T follicular helper cell (primary cell): ENCODE data around the gene MYZAP.
A peak's percentile ranks its signal among the peaks of the same experiment; 100 is the strongest.

ENCODE experiments used
- DNase-seq: peaks from one replicate; pipeline ENCODE4 v3.0.0-alpha.2; 2020; ENCODE audit warnings: low read depth

The MYZAP gene

DNA sequence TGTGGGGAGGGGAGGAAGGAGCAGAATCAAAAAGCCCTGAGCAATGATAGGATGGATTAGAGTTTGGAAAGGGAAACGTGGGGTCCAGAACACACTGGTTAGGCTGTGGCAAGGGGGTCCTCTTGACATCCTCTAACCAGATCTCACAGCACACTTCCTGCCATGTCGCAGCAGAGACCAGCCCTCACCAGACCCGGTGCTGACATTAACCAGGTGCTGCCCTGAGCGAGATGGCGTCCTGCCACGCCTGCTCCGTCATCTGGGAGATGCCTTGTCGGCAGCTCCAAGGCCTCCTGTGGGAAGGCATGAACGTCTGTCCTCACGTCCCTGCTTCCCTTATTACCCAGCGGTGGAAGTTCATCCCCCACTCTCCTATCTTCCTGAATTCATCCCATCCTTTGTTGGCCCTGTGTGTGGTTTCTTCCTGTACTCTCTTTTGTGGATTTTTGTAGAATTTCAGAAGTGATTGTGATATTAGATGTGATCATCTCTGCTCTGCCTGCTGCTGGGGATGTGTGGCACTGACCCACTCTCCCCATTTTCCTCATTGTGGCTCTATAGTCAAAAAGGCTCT lies 29.4 kb upstream of the MYZAP start:
- no peak for DNase-seq

DNA sequence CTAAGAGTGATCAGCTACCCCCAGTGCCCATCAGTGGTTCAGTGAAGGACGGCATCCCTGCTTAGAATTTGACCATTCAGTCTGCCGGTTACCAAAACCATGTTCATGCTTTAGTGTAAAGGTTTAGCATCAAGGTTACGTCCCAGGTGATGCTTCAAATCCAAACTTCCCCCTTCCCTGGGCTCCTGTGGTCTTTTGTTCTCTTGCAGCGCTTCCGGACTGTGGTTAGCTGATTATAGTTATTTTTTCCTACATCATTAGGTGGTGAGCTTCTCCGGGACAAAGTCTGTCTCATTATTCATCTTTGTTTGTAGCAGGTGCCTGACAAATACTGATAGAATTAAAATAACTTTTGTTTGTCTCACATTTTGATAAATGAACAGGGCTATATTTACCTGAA lies 28.3 kb upstream of the MYZAP start:
- no peak for DNase-seq

DNA sequence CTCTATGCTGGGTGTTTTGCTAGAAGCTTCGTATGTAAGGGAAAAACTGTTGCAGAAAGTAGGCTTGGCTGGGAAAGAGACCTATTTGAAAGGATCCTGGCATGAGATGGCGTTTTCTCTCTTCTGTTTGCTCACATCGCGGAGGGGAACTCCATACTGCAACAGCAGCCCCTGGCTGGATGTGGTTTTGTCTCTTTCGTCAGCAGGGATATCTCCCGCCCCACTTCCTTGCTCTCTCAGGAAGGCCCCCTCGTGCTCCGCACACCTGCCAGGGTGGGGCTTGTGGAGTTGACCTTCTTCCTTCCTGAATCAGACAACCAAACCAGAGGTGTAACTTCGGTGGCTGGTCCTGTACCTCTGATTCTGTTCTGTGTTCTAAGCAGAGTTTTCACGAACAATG lies 26.4 kb upstream of the MYZAP start:
- DNase-seq = peak; percentile 23

DNA sequence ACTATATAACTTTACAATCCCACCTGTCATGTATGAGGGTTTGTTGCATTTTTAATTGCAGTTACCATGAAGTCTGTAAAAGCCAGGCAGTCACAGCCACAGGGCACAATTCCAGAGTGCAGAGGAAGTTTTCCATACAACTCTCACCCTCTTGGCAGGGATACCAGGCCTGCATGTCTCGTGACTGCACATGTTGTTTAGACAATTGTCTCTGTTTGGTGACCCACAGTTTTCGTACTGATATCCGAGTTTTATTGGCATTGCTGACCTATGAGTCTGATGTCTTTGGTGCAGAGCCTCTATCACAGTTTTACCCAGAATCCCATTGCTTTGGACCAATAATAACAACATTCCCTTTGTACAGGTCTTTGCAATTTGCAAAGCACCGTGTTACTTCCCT lies 24.9 kb upstream of the MYZAP start:
- no peak for DNase-seq

DNA sequence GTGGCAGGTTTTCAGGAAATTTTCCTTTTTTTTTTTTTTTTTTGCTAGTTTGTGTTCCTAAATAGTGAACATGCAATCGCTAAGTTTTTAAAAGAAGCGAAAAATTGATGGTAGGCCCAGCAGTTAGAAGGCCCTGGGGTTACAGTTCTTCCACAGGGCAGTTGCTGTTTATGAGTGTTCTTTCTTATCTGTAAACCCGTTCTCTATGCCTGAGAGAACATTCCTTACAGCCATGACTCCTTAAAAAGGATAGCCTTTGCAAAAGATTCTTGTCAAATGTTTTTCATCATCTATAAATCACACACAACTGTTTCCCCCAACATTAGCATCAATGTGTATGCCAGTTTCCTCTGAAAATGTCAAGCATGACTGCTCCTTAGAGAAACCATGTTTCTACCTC lies 23.8 kb upstream of the MYZAP start:
- DNase-seq = no peak

DNA sequence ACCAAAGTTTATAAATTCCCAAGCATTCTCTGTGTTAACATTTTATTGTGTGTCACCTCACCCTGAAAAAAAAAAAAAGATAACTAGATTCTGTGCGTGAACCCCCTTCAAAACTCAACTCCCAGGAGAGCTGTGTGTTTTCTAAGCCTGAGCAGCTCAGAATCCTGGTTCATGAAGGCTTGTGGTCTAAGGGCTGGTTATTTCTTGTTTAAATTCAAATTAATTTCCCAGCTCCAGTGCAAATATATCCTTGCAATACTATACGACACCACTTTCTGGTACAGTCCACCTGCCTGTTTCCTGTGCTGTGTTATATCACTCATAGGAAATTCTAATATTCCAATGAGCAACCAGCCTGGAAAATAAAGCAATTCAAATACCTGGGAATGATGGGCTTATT lies 23.4 kb upstream of the MYZAP start:
- no peak for DNase-seq

DNA sequence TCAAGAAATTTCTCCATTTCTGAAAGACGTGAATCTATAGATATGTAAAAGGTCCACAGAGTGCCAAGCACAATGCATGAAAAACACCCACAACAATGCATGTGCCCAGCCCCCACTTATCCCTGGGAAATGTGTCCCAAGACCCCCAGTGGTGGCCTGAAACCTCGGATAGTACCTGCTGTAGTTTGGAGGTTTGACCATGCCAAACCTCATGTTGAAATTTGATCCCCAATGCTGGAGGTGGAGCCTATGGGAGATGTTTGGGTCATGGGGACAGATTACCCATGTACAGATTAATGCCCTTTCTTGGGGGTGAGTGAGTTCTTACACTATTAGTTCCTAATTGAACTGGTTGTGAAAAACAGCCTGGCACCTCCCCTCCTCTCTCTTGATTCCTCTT lies 21.4 kb upstream of the MYZAP start:
- no peak for DNase-seq

DNA sequence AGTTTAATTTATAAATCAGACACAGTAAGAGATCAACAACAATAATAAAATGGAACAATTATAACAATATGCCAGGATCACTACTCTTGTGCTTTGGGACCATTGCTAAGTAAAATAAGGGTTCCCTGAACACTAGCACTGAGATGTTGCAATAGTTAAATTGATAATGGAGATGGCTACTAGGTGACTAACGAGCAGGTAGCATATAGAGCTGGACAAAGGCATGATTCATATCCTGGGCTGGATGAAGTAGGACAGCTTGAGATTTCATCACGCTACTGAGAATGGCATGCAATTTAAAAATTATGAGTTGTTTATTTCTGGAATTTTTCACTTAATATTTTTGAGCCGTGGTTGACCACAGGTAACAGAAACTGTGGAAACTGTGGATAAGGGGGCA lies 20.7 kb upstream of the MYZAP start:
- no peak for DNase-seq

DNA sequence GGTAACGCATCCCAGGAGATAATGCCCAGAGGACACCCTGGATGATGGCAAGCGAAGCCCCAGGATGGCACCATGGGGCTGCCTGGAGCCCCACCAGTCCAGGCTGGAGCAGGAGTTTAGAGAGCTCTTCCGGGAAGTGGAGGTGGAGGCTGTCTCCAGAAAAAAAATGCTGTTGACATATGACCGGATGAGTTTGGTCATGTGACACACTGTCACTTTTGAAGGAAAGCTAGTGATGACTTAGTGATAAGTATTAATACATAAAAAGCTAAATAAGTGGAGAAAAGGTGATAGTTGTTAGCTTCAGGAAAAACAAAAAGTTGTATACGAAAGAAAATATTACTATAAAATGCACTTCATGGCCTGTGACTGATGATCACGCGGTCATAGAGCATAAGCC lies 20.0 kb upstream of the MYZAP start:
- DNase-seq = no peak

DNA sequence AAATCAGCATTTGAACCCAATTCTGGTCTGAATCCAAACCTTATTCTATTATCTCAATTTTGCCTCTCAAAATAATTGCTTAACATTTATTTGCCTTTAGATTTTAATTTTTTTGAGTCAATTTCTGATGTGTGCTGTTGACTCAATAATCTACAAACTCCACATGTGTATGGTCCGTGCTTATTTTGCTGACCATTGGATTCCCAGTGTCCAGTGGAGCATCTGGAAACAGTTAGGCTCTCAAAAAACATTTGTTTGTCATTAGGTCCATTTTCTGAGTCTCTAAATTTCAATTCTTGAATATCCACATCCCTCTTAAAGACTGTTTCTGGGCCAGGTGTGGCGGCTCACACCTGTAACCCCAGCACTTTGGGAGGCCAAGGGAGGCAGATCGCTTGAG lies 19.2 kb upstream of the MYZAP start:
- no peak for DNase-seq

DNA sequence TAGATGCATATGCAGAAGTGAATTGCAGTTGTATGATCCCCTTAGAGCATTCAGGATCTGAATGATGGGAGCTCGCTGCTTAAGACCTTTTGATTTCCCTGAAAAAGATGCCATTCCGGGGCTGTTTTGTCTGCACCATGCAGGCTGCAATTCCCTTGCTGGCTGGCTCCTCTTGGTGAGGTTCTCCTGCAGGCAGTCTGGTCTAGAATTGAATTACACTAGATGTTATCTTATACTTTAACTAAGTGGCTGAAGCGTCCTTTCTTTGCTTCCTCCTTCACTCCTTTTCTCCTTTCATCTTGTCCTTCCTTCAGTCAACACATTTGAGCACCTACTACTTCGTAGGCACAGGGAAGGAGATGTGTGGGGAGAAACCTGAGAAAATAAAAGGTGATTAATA lies 18.6 kb upstream of the MYZAP start:
- no peak for DNase-seq

DNA sequence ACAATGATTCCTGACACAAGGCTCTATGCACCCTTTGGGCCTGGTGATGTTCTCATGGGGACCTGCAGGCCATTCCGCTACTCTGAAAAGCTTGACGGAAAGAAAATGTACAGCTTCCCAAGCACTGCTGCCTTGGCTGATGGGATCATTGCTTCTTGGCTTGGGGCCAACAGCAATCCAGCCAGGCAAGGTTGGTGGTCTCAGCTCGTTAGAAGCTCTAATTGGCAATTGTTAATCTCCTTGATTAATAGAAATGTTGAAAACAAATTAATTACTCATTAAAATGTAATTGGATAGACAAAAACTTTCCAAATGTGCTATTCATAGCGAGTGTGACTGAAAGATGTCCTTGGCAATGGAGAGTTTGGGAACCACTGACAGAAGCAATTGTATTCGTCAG lies 16.3 kb upstream of the MYZAP start:
- no peak for DNase-seq

DNA sequence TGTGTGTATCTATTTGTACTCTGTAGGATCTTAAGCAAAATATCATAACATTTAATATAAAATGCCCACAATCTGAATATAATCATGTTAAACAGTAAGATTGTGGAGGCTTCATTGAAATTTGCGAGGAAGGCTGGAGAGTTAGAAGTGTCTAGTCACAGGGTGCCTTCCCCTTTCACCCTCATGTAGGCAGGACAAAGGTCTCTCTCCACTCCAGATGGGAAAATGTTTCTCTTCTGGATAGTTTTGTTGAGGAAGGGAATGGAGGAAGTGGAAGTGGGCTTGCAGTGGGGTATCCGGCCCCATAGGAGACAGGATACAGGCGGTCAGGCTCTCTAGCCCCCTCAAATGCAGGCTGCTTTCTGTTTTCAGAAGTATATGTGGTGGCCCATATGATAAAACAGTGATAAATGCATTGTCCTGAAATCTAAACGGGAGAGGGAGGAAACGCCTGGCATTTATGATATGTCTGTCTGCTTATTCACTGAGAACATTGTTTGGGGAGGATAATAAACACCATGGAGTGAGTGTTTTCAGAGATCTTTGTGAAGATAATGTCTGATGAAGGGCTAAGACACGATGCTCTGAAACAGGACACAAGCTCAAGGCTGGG lies 13.3 kb upstream of the MYZAP start:
- DNase-seq = no peak

DNA sequence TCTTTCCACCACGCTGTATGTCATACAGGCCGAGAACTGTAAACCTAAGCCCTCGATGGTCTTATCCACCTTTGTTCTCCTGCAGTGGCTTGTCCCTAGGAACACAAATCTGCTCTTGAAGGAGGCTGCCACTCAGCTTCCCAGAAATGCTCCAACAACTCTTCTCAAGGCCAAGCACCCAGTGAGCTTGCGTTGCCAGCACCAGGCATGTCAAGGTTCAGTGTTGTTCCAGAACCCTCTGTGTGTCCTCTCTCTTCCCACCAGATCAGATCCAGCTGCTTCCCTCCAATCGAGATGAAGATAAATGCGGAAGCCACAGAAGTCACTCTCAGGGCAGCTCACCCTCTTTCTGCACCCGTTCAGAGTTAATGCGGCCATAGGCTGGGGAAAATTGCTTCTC lies 11.3 kb upstream of the MYZAP start:
- DNase-seq = no peak

DNA sequence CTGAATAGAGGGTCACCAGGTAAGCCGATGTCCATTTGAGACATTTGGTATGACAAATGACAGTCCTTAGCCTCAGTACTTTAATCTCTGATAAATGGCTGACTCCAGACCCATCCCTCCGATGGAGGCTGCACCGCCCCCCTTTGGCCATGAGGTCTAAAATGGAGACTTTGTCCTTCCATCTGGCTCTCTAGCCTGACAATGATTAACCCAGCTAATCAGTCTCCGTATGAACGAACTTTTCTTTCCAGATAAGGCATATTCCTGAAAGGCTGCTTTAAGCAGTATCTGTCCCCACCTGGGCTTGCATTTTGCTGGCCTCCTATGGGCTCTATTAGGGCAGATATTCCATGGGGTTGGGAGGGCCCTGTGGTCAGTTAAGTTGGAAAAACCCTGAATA lies 10.8 kb upstream of the MYZAP start:
- no peak for DNase-seq

DNA sequence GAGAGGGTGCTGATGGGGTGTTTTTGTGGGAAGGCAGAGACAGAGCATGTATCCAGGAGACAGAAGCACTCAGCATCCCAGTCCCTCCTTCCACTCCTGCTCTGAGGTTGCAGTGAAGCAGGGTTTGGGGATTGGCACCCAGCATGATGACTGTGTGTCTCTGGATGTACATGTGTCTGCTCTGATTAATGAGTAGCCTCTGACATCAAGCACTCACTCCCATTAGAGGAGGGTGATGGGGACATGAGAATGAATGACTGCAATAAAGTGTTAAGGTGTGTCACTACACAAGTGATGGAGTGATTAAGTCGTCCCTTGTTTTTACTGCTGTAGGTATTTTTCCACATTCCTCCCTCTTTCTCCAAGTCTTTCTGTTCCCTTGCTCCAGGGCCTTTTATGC lies 9.6 kb upstream of the MYZAP start:
- no peak for DNase-seq

DNA sequence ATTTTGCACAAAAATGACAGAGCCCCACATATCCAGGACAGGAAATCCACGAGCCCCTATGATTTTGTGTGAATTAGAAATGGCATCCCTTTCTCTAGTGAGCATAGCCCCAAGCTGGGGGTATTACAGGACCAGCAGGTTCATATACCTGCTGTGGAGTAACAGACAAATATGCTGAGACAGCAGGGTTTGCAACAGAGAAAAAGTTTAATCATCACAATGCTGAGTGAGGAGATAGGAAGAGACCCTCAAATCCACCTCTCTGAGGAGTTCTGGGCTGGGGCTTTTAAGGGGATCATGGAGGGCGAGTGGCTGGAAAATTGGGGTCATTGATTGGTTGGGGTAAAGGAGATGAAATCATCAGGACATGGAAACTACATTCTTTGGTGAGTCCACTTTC lies 8.4 kb upstream of the MYZAP start:
- no peak for DNase-seq

DNA sequence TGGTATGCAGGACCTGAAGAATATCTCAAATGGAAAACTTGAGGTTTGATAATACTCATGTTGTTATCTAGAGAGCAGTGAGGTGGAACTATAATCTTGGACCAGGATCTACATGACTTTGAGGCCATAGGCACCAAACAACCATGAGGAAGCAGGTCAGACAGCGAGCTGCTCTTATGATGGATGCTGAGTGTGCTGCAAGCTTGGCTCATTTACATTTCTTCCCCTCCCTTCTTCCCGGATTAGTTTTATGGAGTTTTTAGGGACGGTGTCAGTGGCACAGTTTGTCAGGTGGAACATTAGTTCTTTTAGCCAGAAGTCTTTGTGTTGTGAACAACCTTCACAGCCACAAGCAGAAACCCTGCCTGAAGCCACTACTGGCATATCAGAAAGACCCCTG lies 8.0 kb upstream of the MYZAP start:
- DNase-seq = no peak

DNA sequence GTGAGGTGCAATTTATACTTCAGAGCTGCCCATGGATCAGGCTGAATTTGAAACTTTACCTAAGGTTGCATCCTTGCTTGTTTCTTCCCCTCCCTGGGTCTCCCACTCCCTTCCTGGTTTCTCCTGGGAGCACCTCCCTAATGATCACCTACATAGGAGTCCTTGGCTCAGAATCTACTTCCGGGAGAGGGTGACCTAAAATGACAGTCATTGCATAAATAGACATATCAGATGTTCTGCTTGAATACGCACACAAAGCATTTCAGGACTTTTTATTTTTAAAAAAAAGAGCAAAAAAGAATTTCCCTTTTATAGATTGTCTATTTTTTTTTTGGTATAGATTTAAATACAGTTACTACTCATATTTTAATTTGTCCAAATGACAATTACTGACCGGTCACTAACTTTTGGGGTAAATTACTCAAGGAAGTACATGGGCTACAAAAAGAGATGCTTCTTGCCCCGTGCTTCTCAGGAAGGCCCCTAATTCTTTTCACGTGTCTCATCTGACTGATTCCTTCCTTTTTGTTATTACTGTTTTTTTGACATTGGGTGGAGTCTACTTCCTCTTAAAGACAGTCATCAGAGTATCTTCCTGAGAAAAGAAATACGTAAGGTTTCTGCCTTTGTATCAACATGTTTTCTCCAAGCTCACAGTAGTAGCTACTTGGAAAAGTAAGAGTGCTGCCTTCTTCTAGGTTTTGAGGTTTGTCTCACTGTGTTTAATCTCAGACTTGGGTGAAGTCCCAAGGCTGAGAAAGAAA lies 4.9 kb upstream of the MYZAP start:
- no peak for DNase-seq

DNA sequence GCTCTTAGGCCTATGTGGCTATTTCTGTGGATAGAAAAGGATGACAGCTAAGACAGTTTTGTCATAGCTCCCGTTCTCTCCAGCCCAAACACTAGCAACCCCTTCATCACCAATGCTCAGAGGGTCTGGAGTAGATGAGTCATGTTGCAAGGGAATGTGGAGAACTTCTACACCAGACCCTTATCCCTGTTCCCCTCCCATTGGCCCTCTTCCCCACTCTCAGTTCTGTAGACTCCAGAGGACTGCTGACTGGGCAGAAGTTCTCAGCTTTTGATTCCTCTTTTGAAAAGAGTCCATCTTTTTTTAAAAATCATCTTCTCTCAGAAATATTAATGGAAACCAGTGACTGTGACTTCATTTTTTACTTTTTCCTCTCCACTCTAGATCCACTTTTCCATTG lies 2.4 kb upstream of the MYZAP start:
- no peak for DNase-seq

DNA sequence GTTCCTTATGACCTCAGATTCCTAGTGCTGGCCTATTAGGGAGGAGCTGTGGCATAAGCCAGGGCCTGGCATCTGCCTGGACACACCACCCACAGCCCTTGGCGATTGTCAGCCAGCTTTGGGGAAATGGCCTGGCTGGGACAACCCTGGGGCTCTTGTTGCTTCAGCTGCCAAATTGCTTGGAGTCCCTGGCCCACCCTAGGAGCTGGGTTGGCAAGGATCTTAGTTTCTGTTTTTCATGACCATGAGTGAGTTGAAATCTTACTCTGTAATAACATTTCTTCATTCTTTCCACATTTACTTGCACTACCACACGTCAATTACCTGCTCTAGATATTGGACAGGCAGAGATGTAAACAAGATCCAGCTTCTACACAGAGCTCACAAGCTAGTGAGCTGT lies 1.9 kb upstream of the MYZAP start:
- DNase-seq = no peak

DNA sequence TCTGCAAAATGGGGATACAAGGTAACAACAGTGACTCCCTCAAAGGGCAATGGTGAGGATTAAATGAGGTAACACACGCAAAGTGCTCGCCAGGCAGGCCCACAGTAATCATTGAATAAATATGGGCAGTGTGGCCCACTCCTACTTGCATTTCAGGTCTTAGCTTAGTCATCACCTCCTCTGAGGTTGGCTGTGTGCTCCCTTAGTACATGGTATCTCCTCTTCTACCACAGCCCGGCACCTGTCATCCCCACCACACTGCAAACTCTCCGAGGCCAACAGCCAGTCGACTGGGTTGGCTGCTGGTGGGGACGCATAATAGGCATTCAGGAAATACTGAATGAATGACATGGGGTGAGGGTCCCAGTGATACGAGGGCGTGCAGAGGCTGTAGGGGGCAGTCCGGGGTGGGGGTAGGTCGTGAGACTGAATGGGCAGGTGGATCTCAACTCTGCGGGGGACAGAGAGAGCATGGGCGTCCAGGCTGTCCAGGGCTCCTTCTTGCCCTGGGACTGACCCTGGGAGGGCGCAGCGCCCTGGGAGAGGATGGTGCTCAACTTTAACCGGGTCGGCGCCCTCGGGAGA lies 375 bp upstream of the MYZAP start:
- DNase-seq = no peak

DNA sequence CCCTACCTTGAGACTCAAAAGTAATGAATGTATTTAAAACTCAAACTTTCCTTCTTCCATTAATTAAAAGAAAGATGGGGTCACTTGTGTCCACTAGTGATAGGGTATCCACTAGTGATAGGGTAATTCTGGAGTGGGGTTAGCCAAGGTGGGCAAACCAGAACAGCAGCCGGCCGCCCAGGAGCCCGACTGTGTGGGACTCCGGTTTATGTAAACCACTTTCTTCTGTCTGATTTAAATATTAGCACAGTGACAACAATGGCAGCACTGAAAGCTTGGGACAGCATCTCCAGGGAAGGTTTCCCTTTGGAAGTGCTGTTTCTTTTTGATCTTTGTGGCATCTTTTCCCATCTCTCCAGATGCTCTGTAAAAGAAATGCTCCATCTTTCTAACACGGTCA lies 722 bp downstream of the MYZAP start:
- DNase-seq = no peak
